GM23338 (cell line): Measurements from ENCODE around the gene SLC30A7. TPM values are rescaled to one million over a fixed set of nuclear protein-coding genes. Genes with fewer than 3 reads are reported as not detected.

ENCODE experiments used
- ATAC-seq: fragments of 200-7000 bp; cut with Tn5 transposase; 3 replicates; pipeline ENCODE4 v1.9.1; 2020
- DNase-seq: peaks from one replicate; pipeline ENCODE4 v3.0.0-alpha.2; 2015; ENCODE audit warnings: low spot score
- H2AFZ ChIP-seq: fragments of 200-600 bp; sonication (generic); 2 replicates; pipeline ENCODE4 v1.8.0; 2016; ENCODE audit warnings: antibody characterized with exemption, mild to moderate bottlenecking, moderate library complexity
- H3F3A ChIP-seq: fragments of 200-600 bp; sonication (generic); replicated peaks from 2 replicates; pipeline ENCODE4 v1.8.0; 2017; ENCODE audit warnings: antibody characterized with exemption, mixed run types, low read depth
- H3K27ac ChIP-seq: fragments of 200-600 bp; sonication (generic); 2 replicates; pipeline ENCODE4 v1.6.1; 2016; ENCODE audit warnings: low read depth
- H3K27me3 ChIP-seq: fragments of 200-600 bp; sonication (generic); 2 replicates; pipeline ENCODE4 v1.8.0; 2016; ENCODE audit warnings: mild to moderate bottlenecking, mixed run types, moderate library complexity; ENCODE audit not compliant: insufficient read depth
- H3K36me3 ChIP-seq: fragments of 200-600 bp; sonication (generic); 2 replicates; pipeline ENCODE4 v1.8.0; 2016; ENCODE audit warnings: mild to moderate bottlenecking; ENCODE audit not compliant: insufficient read depth
- H3K4me1 ChIP-seq: fragments of 200-600 bp; sonication (generic); 2 replicates; pipeline ENCODE4 v1.8.0; 2016; ENCODE audit warnings: mild to moderate bottlenecking, moderate library complexity; ENCODE audit not compliant: insufficient read depth
- H3K4me2 ChIP-seq: fragments of 200-600 bp; sonication (generic); 2 replicates; pipeline ENCODE4 v1.7.1; 2017; ENCODE audit warnings: mixed run types
- H3K4me3 ChIP-seq: fragments of 200-600 bp; sonication (generic); 2 replicates; pipeline ENCODE4 v1.6.1; 2016; ENCODE audit warnings: mixed run types
- H3K79me2 ChIP-seq: fragments of 200-600 bp; sonication (generic); replicated peaks from 2 replicates; pipeline ENCODE4 v1.8.0; 2017; ENCODE audit warnings: mild to moderate bottlenecking; ENCODE audit not compliant: insufficient read depth
- H3K9me2 ChIP-seq: fragments of 200-600 bp; sonication (generic); 2 replicates; pipeline ENCODE4 v1.8.0; 2017; ENCODE audit not compliant: insufficient read depth
- H4K20me1 ChIP-seq: fragments of 200-600 bp; sonication (generic); replicated peaks from 2 replicates; pipeline ENCODE4 v1.8.0; 2017; ENCODE audit warnings: mild to moderate bottlenecking; ENCODE audit not compliant: insufficient read depth
- H3K27ac Mint-ChIP-seq: 2 replicates; pipeline ENCODE4 v1.8.0; 2020; ENCODE audit warnings: inconsistent platforms, mild to moderate bottlenecking, moderate library complexity, mixed read lengths
- H3K27me3 Mint-ChIP-seq: 3 replicates; pipeline ENCODE4 v1.8.0; 2022; ENCODE audit warnings: low read depth, mild to moderate bottlenecking, moderate library complexity, mixed read lengths, inconsistent platforms; ENCODE audit not compliant: insufficient read depth, poor library complexity
- H3K36me3 Mint-ChIP-seq: 3 replicates; pipeline ENCODE4 v1.8.0; 2021; ENCODE audit warnings: low read depth, mild to moderate bottlenecking, inconsistent platforms, moderate library complexity, mixed read lengths
- H3K4me1 Mint-ChIP-seq: 3 replicates; pipeline ENCODE4 v1.8.0; 2020; ENCODE audit warnings: mild to moderate bottlenecking, inconsistent platforms, mixed read lengths
- H3K4me3 Mint-ChIP-seq: 3 replicates; pipeline ENCODE4 v1.8.0; 2021; ENCODE audit warnings: moderate library complexity, mild to moderate bottlenecking, inconsistent platforms, mixed read lengths
- H3K9me3 Mint-ChIP-seq: 3 replicates; pipeline ENCODE4 v1.8.0; 2020; ENCODE audit warnings: moderate library complexity, mild to moderate bottlenecking, inconsistent platforms, mixed read lengths
- CREB1 ChIP-seq: fragments of 250-450 bp; sonication (Bioruptor Pico); IDR thresholded peaks from 2 replicates; pipeline ENCODE4 v1.5.0; 2020; ENCODE audit warnings: low read depth, mild to moderate bottlenecking, moderate library complexity
- CTCF ChIP-seq, 2 experiments: fragments of 200-600 bp in 1 of 2; sonication (generic) in 1 of 2; conservative IDR thresholded peaks; 2 replicates each; pipeline versions ENCODE4 v1.5.1 to v1.6.1; 2016 to 2017; ENCODE audit warnings: antibody characterized with exemption in 2 of 2, low read depth in 2 of 2, mild to moderate bottlenecking in 2 of 2, moderate library complexity in 1 of 2
- EZH2 ChIP-seq: fragments of 200-600 bp; sonication (generic); IDR thresholded peaks from one replicate; pipeline ENCODE4 v1.8.0; 2017; ENCODE audit warnings: antibody characterized with exemption, mild to moderate bottlenecking, low read depth; ENCODE audit not compliant: unreplicated experiment
- EZH2phosphoT487 ChIP-seq: fragments of 200-600 bp; sonication (generic); IDR thresholded peaks from one replicate; pipeline ENCODE4 v1.8.1; 2018; ENCODE audit warnings: antibody characterized with exemption; ENCODE audit not compliant: unreplicated experiment
- JUNB ChIP-seq: IDR thresholded peaks from one replicate; pipeline ENCODE4 v1.6.1; 2016; ENCODE audit warnings: antibody characterized with exemption; ENCODE audit not compliant: unreplicated experiment
- NANOG ChIP-seq: IDR thresholded peaks from 2 replicates; pipeline ENCODE4 v1.6.1; 2016; ENCODE audit warnings: antibody characterized with exemption, borderline replicate concordance
- POLR2AphosphoS5 ChIP-seq: IDR thresholded peaks from 2 replicates; pipeline ENCODE4 v1.6.1; 2016; ENCODE audit warnings: antibody characterized with exemption, low read depth
- REST ChIP-seq: IDR thresholded peaks from one replicate; pipeline ENCODE4 v1.6.1; 2018; ENCODE audit warnings: antibody characterized with exemption; ENCODE audit not compliant: unreplicated experiment
- STAT1 ChIP-seq: IDR thresholded peaks from one replicate; pipeline ENCODE4 v1.6.1; 2016; ENCODE audit warnings: antibody characterized with exemption; ENCODE audit not compliant: unreplicated experiment
- ZNF114 ChIP-seq: fragments of 250-450 bp; sonication (Bioruptor Pico); IDR thresholded peaks from 2 replicates; pipeline ENCODE4 v1.5.0; 2020; ENCODE audit warnings: mild to moderate bottlenecking, moderate library complexity
- ZNF331 ChIP-seq: fragments of 250-450 bp; sonication (Bioruptor Pico); IDR thresholded peaks from 2 replicates; pipeline ENCODE4 v1.5.0; 2020; ENCODE audit warnings: low read depth, mild to moderate bottlenecking, moderate library complexity
- polyA plus RNA-seq: library from polyadenylated mRNA; unstranded; fragments of >200 nt; fragmentation: Nextera tagmentation; extraction: Ambion mirVana; gene quantifications from 2 replicates; pipeline ENCODE4 v1.2.1, GENCODE V29; 2016
- total RNA-seq: library from RNA; depleted of rRNA; stranded (reverse); fragments of >200 nt; shearing (Covaris generic); gene quantifications from 2 replicates; pipeline ENCODE4 v1.2.3, GENCODE V29; 2014
- TF ChIP-seq, protein P1 (sequence below): IDR thresholded peaks from 2 replicates; pipeline ENCODE4 v1.6.1; 2016; ENCODE audit warnings: antibody characterized with exemption

The SLC30A7 gene
- total and polyA plus RNA-seq, 2 experiments from 2014 or later = 9.8 to 25.1 TPM

DNA sequence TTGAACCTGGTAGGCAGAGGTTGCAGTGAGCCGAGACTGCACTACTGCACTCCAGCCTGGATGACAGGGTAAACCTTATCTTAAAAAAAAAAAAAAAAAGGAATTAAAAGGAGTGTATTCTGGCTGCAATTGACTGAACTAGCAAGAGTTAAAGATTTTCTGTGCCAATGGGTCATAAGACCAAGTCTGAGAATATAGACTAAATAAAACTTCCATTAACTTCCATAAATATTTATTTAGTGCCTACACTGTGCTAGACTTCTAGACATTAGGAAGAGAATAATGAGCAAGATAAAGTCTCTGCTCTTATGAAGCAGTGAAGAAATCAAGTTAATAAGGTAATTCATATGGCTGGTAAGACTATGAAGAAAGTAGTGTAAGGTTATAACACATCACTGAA lies 102.5 kb downstream of the SLC30A7 start:
- Histone ChIP-seq H2AFZ (no peak overlapping the region), H3K4me3 (no peak overlapping the region), H3K27ac (no peak overlapping the region), H3K9me2 (no peaks in the 10 kb centered on the region), H4K20me1 (no peaks in the 10 kb centered on the region; the same call in 1 of the 2 replicates), H3K4me2 (no peak overlapping the region), H3K36me3 (peaks cover 15% of the 10 kb centered on the region; the same call in 1 of the 2 replicates), H3K4me1 (peaks cover 2% of the 10 kb centered on the region; the same call in 1 of the 2 replicates), H3K27me3 (no peaks in the 10 kb centered on the region), H3K79me2 (no peaks in the 10 kb centered on the region), H3F3A (no peaks in the 10 kb centered on the region)
- no peaks in the 10 kb centered on the region for H3K27me3 Mint-ChIP-seq
- no peak overlapping the region for H3K4me3 Mint-ChIP-seq
- peaks cover 8% of the 10 kb centered on the region; the same call in 1 of the 3 replicates for H3K4me1 Mint-ChIP-seq
- H3K27ac Mint-ChIP-seq = no peak overlapping the region
- no peak for DNase-seq
- H3K36me3 Mint-ChIP-seq = peaks cover 42% of the 10 kb centered on the region
- TF ChIP-seq, protein P1, sequence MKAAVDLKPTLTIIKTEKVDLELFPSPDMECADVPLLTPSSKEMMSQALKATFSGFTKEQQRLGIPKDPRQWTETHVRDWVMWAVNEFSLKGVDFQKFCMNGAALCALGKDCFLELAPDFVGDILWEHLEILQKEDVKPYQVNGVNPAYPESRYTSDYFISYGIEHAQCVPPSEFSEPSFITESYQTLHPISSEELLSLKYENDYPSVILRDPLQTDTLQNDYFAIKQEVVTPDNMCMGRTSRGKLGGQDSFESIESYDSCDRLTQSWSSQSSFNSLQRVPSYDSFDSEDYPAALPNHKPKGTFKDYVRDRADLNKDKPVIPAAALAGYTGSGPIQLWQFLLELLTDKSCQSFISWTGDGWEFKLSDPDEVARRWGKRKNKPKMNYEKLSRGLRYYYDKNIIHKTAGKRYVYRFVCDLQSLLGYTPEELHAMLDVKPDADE = no peak
- no peak for TF ChIP-seq ZNF331 (CRISPR knock-in tag)
- H3K9me3 Mint-ChIP-seq = no peaks in the 10 kb centered on the region
- ATAC-seq = no peak

- no peak overlapping the region for H3K4me3 Mint-ChIP-seq
- Histone ChIP-seq H3K27ac (no peak overlapping the region), H3K27me3 (no peaks in the 10 kb centered on the region), H3K79me2 (no peaks in the 10 kb centered on the region), H3K4me3 (no peak overlapping the region), H3K36me3 (peaks cover 15% of the 10 kb centered on the region; the same call in 1 of the 2 replicates), H2AFZ (no peak overlapping the region), H4K20me1 (no peaks in the 10 kb centered on the region; the same call in 1 of the 2 replicates), H3K4me2 (no peak overlapping the region), H3K4me1 (peaks cover 2% of the 10 kb centered on the region; the same call in 1 of the 2 replicates), H3K9me2 (no peaks in the 10 kb centered on the region), H3F3A (no peaks in the 10 kb centered on the region)
- H3K27me3 Mint-ChIP-seq = no peaks in the 10 kb centered on the region
- H3K36me3 Mint-ChIP-seq = peaks cover 35% of the 10 kb centered on the region
- no peak overlapping the region for H3K27ac Mint-ChIP-seq
- DNase-seq (no peak), ATAC-seq (no peak)
- peaks cover 9% of the 10 kb centered on the region for H3K4me1 Mint-ChIP-seq
- no peaks in the 10 kb centered on the region for H3K9me3 Mint-ChIP-seq
- TF ChIP-seq EZH2phosphoT487 (no peak), ZNF114 (no peak), STAT1 (no peak), NANOG (no peak), CREB1 (CRISPR knock-in tag) (no peak), JUNB (no peak), EZH2 (no peak), ZNF331 (CRISPR knock-in tag) (no peak), REST (no peak), CTCF (conservative IDR thresholded peaks at IDR 0.05; ENCODE audit: low read depth in 2 of 2) (no peak), POLR2AphosphoS5 (no peak)
- TF ChIP-seq, protein P1 = no peak
Measured at GRCh38 chr1:101000131-101000873, 104.4 kb downstream of the SLC30A7 start.
